ENCODE results near the gene CBX5.
A peak's percentile ranks its signal among the peaks of the same experiment; 100 is the strongest.

The CBX5 gene

DNA sequence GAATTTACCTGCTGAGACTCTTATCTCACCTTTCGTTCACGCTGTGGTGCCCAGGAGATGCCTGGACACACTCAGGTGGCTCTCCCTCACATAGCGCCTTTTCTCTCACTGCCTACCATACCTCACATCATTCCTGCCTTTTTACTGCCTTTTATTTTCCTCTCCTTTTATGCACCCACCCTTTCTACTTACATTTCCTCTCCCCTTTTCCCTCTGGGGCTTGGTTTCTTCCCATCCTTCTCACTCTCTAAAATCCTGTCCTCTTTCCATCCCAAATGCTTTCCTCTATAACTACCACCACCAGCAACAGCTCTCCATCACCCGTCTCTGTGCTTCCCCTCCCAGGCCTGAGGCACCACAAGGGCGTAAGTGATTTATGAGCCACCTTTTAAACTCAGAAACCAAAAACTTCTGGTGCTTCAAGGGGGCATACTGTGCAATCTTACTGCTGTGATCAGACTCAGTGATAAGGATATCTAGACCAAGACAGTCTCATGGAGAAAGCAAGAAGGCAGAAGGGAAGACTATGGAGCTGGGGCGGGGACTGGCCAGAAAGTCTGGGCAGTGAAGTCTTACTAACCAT lies 58.4 kb downstream of the CBX5 start:
- DNase-seq = no peak

GRCh38 chr12:54220567-54220966 lies 59.4 kb downstream of the CBX5 start:
- no peak for DNase-seq

DNA sequence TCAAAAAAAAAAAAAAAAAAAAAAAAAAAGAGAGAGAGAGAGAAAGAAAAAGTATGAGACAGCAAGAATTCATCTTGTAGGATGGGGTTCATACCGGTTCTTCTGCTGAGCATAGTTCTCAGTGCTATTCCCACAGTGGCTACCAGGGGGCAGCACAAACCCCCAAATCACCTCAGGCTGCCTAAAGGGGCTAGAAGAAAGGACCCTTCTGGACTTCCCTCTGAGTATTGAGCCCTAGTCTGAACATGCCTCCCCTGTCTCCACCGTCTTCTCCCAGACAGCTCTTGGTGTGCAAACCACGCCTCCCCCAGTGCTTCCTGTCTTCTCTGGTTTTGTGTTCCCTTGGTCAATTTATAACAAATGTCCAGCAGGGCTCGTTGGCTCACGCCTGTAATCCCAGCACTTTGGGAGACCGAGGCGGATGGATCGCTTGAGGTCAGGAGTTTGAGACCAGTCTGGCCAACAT lies 59.8 kb downstream of the CBX5 start:
- DNase-seq = peak; percentile 85

DNA sequence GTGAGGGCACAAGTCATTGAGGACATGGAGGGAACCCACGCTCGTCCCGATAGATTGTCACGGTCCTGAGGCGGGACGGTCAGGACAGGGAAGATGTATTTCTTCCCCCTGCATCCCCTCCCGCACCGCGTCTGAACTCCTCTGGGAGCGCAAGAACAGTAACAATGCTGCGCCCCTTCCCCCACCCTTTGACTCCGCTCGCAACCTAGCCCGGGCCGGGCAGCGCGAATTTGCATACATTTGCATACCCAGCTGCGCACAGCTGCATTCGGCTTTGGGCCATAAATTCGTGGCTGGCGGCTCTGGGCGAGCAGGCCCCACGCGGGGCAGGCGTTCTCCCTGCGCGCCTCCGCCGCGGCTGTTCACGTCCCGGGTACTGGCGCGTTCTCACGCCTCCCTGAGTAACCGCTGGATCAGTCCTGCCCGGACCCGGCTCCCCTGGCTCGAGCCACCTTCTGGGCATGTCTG lies 62.1 kb downstream of the CBX5 start:
- no peak for DNase-seq

GRCh38 chr12:54216797-54217661 lies 62.9 kb downstream of the CBX5 start:
- DNase-seq = peak; percentile 86

DNA sequence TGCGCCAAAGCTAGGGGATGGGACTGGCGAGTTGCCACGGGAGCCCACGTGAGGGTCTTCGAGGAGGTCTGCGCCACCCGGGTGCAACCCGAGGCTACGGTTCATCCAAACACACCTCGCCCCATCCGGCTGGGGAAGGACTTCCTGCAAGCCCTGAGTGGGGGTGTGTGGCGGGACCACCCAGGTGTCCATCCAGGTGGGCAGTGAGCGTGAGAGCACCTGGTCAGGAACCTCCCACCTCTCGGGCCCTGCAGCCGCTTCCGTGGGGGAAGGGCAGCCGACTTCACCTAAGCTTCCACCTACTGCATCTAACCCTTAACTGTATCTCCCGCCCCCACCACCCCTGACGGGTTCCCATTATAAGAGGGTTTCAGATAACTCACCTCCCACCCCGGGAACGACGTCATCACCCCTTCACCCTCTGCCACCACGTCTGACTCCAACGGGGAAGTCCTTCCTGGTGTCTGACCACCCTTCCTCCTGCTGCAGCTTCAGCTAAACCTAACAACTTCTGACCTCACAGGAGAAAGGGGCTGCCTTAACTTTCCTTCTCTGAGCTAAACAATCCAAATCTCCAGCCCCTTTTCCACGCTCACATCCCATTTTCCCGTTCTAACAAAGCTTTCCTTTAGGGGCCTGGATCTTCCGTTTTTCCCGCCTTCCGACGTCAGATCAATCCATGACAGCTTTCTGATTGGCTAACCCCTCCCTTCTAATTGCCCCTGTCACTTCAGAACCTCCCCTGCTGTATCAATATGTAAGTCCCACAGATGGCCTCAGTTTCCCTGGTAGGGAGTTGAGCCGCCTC lies 63.7 kb downstream of the CBX5 start:
- peak; percentile 64 for DNase-seq

DNA sequence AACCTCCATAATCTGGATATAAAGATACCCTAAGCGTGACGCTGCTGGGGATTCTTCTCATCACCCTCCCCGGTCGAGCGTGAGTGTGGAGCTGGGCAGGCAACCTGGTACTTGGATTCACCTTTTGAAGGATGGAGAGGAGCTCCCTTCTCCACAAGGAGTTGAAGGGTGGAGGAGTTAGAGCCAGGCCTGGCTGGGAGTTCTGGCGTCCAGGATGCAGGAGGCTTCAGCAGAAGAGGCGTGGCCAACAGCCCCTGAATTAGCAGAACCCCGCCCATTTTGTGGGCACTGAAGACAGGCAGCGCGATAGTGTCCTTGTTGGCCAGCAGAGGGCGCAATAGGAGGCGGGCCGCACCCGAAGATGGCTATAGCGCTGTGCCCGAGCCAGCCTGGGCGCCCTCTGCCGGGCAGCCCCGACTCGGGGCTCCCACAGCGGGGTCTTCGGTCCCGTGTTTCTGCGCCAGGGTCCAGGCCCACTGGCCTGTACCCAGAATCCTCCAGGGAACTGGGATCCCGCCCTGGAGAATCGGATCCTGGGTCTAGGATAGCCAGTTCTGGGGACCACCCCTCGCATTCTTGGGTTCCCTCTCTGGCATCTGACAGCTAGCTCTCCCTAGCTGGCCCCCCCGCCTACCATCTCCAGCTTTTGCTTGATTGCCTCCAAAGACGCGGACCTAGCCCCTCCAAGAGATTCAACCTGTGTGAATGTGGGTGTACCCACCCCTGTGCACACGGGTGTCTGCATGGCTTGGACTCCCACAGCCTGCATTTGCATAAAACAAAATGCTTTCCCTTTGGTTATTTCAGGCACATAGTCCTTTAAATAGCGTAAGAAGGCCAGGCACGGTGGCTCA lies 65.1 kb downstream of the CBX5 start:
- DNase-seq = peak; percentile 94

DNA sequence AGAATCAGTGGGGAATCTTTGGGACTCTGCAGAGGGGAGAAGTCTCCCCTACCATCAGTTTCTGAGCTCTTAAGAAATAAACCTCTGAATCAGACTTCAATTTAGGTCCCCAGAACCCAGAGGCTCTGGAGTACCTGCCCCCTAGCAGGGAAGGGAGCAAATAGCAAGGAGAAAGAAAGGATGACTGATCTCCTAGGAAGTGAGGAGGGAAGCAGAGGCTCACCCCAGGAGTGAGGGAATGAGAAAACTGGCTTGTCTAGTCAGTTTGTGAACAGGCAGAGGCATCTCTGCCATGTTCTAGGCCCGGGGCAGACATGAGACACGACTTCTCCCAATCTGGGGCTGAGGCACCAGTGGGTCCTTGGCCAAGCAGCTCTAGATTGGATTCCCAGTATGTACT lies 66.8 kb downstream of the CBX5 start:
- no peak for DNase-seq

- DNase-seq = no peak
These were observed 68.0 kb downstream of the CBX5 start for GRCh38 chr12:54211920-54212319.

DNA sequence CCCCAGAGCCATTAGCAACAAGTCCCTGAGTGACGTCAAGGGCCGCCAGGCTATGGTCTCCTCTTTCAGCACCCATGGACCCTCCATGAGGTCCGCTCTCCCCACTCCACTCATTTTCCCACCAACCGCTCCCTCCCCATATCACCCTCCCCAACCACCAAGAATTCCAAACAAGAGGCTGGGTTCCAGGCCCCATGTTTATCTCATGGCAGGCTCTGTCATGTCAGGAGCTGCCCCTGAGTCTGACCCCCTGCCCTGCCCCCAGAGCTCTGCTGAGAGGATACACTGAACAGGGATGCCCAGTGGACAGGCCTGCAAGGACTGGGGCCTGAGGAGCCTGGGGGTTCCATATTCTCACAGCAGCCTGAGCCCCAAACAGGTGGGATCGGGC lies 69.5 kb downstream of the CBX5 start:
- no peak for DNase-seq

DNA sequence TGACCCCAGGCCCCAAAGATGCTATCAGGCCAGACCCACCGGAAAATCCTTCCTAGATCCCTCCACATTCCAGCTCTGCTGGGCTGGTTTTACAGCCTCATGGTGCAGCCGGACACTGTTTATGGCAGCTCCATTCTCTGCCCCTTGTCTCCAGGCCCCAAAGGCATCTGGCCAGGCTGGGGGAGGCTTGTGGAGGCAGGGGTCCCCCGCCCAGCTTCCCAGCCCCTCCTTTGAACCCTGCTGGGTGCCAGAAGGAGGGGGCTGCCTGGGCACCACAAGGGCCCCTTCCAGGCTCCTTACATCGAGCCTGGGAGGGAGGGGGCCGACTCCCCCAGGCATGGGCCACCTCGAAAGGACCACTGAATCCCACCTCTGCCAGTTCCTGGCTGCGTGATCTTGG lies 71.3 kb downstream of the CBX5 start:
- DNase-seq = no peak

- peak; percentile 92 for DNase-seq
These were observed 72.2 kb downstream of the CBX5 start for GRCh38 chr12:54207539-54208294.

DNA sequence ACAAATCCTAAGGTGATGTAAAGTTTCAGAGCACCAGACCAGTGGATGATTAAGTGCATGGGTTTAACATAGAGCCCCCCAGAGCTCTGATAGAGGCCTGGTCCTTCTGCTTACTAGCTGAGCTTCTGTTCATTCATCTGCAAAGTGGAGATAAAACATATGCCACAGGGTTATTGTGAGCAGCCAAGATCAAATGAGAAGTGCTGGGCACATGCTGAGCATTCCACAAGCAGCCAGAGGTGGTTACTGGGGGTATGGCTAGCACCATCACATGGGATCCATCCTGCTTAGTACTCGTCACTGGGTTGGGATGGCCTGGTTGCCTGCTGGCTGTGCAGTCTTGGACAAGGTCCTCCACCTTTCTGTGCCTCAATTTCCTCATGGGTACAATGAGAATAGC lies 73.1 kb downstream of the CBX5 start:
- no peak for DNase-seq

DNA sequence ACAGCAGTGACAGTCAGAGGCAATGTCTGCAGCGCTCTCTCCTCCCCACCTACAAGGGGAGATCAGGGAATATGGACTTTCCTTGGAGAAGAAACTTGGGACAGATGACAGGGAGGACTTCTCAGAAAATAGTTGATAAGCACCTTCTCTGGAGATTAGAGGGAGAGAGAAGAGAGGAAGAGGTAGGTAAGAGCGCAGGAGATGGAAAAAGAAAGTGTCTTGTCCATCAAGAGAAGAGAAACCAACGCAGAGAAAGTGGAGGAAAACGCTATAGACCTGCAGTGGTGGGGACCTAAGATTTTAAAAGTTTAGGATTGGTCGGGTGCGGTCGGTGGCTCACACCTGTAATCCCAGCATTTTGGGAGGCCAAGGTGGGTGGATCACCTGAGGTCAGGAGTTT lies 75.6 kb downstream of the CBX5 start:
- no peak for DNase-seq

DNA sequence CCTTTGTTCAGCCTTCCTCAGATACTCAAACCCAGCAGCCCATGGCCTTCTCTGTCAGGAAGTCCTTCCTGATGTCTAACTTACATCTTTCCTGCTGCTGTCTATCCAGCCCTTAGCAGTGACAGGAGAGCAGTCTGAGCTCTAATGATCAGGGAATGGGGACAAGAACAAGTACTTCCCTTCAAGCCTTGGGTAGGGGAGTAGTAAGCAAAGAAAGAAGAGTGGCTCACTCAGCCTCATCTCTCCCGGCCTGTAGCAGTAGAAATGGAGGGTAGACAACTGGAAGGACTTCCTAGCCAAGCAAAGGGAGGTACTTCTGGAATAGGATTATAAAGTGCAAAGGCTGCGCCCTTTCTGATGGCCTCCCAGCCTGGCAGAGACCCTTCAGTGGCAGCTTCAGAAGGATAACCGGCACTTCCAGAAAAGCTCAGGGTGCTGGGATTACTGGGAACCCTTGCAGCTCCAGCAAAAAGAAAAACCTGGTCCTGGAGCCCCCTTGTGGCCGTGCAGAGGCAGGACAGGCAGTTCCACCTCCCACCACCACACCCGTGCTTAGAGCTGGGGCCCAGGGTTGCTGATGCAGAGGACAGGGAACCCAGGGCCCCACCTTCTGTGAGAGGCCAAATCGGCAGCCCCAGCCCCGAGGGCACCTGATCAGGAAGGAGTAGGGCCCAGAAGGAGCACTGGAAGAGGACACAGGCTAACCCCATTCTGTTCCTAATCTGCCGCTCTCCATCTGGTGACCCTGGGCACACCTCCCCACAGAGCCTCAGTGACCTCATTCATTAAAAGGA lies 78.7 kb downstream of the CBX5 start:
- DNase-seq = peak; percentile 83

DNA sequence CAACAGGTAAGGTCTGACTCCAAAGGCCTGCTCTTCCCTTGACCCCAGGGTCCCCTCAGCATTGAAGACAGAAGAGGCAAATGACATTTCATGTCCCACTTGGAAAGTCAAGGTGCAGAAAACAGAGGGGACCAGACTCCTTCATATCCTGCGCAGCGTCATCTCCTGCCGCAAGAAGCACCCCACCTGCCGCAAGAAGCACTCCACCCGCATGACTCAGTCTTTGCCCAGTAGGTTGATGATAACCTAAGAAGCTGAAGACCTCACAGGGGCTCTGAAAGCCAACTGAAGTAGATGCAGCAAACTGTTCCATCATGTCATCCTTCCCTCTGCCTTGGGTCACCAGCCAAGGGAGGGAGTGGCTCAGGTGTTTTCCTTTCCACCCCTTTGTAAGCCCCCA lies 79.5 kb downstream of the CBX5 start:
- no peak for DNase-seq

DNA sequence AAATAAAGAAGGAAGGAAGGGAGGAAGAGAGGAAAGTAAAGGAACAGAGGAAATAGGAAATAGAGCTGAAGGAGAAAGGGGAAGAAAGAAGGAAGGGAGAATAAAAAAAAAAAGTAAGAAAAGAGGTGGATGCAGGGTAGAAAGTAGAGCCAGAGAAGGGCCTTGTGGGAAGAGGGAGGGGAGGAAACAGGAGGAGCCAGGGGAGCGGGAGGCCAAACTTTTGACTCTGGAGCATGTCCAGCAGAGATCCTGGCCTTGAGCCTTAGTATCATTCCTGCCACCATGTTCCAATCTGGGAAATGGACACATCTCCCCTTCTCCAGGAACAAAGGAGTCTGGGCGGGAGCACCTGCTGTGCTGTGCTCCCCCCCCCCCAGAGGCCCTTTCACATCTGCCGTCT lies 80.0 kb downstream of the CBX5 start:
- no peak for DNase-seq

DNA sequence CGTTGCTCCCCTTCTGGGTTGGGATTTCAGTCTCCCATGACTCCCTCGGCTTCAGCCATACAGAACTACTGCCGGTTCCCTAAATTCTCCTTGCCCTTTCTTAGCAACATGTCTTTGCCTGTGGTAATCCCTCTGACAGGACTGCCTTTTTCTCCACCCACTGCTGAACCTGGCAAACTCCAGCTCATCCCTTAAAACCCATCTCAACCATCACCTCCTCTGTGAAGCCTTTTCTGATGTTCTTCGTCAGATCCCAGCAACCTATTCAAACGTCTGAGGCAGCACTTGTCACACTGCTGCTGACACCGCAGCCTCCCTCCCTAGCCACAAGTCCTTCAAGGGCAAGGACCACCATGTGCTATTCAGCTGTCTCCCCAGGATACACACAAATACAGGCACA lies 80.9 kb downstream of the CBX5 start:
- DNase-seq = no peak

GRCh38 chr12:54197431-54197909 lies 82.5 kb downstream of the CBX5 start:
- DNase-seq = no peak

GRCh38 chr12:54197010-54197409 lies 82.9 kb downstream of the CBX5 start:
- DNase-seq = no peak

- no peak for DNase-seq
These were observed 83.5 kb downstream of the CBX5 start for GRCh38 chr12:54196396-54196795.

Measured in activated CD8-positive, alpha-beta memory T cell treated with anti-CD3 and anti-CD28 coated beads for 24 hours (primary cell).